GM19452 (cell line): ENCODE results near the gene FAM107B.
"Not testable (repeated sequence)": the region's sequence is repeated elsewhere in the genome, so short reads cannot be mapped to it uniquely, and the experiment has no call there.

Source experiments
- ATAC-seq: cut with Tn5 transposase; IDR thresholded peaks from one replicate; pipeline ENCODE4 v1.9.1; 2021; ENCODE audit not compliant: unreplicated experiment

FAM107B gene

DNA sequence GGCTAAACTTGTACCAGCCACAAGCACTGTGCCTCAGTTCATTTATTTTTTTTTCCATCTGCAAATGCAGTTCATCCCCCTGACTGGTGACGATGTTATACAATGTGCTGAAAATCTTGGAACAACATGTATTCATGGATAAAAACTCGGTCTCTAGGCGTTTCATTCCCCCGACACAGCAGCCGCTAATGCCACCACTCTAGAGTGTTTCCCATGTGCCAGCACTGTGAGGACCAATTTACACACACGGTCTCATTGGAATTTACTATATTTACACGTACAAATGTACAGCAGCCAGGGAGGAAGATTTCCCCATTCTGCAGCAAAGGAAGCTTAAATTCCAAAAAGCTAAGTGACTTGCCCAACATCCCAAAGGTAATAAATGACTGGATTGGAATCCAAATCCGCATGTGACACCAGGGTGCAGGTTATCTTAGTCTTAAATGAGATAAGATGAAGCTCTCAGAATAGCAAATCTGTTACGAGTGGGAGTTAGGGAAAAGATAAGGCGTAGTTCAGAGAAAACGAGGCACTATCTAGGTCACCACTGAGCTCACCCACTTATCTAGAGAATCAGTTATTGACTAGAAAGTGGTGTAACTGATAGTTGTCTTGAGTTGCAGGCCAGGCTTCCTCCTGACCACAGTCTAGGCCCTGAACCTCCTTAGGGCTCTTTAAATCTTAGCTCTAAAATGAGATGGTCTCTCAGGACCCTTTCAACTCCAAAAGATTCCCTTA, 36.7 kb downstream of the FAM107B start:
- ATAC-seq: no peak

DNA sequence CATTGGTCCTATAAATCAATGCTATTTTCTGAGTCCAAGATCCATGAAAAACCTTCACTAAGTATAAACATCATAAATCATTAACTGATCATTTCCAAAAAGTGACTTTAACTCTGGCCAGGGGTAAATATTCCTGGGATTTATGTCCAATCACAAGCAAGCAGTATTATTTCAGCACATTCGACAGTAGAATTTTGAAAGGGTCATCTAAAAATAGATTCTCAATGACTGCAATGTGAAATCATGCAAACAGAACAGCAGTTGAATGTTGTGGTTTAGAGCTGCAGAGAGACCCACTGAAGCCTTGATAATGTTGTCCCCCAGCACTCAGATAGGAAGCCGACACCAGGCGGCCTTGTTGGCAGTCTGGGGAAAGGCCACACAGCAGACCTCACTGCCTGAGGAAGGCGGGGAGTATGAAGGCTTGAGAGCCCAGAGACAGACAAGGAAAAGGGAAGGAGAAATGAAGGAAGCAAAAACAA, 38.1 kb downstream of the FAM107B start:
- no peak for ATAC-seq

DNA sequence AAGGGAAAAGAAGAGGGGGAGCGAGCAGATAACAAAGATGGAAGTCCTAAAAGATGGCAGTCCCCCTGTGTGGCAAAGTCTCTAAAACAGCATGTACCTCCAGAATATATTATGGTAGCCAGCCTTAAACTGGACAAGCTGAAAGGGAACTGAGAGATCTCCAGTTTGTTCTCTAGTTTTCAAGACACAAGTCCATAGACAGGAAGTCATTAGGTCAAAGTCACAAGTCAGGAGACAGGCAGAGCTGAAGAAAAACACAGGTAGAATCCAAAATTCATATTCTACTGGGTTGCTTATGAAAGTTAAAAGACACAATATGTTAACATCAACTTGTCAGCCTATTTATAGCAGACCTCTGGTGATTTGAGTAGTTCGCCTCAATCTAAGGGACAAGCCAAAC, 38.7 kb downstream of the FAM107B start:
- ATAC-seq: no peak

DNA sequence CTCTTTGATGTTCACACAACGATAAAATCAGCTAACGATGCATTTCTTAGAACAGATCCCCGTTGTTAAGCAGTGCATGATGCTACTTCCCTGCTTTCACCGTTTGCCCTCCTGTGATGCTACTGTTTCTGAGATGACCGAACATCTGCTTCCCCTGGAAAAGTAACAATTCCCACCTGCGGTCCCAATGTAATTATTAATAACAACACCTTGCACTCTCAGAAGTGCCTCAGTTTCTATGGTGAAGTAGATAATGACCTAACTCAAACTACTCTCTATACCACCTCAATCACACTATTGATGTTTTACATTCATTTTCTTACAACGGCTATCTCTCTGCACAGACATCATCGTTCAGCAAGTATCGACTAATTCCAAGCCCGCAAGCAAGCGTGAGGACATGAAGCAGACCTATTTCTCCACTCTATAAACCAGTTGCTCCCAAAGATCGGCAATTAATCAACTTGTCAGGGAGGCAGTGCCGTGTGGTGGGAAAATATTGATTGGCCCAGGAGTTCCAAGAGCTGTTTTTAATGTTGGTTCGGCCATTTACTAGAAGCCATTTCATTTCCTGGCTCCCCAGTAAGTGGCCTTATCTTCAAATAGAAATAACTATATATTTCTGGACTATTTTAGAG, 42.7 kb downstream of the FAM107B start:
- ATAC-seq: no peak

DNA sequence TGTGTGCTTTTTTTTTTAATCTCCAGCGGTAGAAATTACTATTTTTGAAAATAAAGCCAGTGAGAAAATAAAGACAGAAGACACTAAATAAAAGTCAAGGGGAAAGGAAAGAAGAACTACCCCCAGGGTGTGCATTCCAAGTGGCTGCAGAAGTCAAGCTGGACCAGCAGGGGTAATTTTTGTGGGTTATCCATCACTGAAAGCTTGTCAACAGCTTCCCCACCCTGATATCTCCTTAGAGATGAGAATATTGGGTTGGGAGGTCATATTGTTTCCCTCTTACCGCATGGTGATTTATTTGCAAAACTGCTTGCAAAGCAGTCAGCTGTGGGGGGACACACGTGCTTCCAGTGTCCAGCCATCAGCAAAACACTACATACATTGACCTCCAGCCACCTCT, 46.4 kb downstream of the FAM107B start:
- no peak for ATAC-seq

DNA sequence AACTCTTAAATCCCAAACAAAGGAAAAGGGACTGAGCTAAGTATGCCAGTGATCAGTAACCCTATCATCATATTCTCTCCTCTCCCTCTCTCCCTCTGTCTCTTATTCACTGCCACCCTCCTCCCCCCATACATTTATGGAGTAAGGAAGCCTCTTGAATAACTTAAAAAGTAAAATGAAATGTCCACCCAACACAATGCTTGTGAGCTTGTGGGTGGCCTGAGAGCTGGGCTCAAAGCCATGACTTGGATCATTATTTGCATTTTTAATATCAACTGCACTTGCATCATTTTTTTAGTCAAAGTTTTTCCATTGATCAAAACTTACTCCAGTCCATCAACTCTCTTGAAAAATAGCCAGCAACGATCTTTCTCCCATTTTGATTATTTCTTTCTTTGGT, 46.8 kb downstream of the FAM107B start:
- no peak for ATAC-seq

DNA sequence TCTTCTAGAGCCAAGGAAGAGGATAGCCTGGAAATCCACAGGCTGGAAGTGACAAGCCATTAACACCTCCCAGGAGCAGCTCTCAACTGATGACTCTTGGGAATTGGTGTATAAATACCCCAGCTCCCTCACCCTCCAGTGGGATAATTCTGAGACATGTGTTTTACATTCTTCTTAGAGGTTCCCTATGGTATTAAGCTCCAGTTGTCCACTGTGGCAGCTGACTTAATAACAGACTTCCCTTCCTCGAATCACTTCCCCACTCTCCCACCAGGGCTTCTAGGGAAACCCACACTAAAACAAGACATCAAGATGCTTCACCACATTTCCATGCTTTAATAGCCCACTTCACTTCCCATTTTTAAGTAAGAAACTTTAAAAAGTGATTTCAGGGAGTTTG, 47.2 kb downstream of the FAM107B start:
- ATAC-seq: no peak

DNA sequence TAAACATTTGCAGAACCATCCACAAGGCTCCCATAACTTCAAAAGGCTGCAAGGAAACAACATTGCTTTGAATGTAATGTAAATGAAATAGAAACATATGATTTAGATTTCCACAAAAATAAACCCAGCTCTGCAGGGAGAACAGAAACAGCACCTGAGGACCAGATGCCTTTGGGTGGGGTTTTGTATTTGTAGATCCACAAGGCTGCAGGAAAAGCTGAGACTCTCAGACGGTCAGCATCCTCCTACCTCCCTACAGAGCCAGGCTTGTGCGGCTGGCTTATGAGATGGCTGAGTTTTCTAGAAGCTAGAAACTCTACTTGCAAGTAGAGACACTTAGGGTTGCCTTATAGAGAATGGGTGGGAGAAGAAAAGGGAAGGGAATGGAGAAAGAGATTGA, 49.8 kb downstream of the FAM107B start:
- no peak for ATAC-seq

DNA sequence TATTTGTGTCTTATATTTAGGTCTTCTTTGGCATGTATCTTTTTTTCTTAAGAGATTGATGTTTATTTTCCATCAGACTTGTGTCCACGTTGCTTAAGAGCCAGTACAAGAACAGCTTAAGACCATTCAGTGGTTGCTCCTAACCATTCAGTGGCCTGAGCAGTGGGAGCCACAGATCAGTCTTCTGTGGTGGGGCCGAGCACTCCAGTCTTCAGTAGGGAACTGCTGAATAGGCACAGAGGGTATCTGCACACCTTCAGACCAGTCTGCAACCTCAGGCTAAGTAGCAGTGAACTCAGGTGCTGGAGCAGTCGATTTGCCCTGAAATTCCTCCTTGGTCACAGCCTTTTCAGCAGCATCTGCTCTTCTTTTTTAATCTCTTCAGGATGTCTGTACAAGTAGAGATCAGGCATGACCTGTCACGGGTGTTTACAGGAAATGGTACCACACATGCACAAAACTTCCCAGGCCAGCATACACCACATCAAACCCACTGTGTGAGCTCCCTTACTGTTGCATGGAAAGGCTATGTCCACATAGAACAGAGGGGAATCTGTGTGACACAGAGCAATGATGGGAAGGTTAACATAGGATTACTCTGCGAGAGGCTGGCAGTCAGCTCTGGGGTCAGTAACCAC, 51.5 kb downstream of the FAM107B start:
- ATAC-seq: no peak

DNA sequence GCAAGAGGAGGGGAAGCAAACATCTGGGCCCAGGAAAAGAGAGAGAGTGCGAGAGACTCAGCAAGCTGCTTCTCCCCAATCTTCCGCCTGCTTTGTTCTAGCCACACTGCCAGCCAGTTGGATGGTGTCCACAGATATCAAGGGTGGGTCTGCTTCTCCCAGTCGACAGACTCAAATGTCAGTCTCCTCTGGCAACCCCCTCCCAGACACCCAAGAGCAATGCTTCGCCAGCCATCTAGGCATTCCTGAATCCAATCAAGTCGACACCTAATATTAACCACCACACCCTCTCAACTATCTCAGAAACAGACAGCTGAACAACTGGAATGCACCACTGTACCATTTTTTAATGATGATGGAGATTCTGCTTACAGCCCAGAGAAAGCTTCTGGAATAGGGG, 57.1 kb downstream of the FAM107B start:
- ATAC-seq: no peak

DNA sequence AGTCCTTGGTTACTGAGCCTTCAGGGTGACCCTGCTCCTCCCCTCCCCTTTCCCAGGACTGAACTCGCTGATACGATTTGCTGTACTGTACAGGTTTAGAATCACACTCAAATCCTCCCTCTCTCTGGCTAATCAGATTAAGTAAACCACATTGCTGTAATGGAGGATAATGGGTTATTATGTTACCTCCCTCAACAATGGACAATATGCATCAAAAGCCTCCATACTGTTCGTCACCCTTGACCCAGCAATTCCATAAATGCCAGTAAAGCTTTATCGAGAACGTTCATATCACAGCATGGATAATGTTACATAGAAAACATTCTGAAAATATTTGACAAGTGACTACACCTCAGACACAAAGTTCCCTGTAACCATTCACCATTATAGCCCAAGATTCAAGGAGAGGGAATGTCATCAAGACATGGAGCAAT, 61.7 kb downstream of the FAM107B start:
- ATAC-seq: no peak

DNA sequence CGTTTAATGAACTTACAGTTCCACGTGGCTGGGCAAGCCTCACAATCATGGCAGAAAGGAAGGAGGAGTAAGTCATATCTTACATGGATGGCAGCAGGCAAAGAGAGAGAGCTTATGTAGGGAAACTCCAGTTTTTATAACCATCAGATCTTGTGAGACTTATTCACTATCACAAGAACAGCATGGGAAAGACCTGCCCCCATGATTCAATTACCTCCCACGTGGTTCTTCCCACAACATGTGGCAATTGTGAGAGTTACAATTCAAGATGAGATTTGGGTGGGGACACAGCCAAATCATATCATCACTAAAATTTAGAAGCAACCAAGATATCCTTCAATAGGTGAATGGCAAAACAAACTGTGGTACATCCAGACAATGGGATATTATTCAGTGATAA, 65.4 kb downstream of the FAM107B start:
- ATAC-seq: not testable (repeated sequence)

DNA sequence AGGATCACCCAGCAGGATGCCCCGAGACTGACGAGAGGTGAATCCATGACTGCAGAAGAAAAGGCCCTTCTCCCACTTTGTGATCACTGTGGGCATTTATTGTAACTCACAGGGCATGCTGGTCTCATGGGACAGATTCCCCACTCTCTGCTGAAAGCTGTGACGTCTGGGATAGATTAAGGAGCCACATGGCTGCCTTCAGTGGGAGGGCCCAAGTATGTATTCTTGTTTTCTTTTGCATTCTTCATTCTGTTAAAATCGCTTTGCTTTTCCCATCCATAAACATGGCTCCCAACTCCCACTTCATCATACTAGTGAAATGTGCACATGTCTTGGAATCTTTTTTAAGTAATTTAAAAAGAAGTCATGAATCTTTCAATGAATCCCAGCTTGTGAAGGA, 67.2 kb downstream of the FAM107B start:
- ATAC-seq: no peak

DNA sequence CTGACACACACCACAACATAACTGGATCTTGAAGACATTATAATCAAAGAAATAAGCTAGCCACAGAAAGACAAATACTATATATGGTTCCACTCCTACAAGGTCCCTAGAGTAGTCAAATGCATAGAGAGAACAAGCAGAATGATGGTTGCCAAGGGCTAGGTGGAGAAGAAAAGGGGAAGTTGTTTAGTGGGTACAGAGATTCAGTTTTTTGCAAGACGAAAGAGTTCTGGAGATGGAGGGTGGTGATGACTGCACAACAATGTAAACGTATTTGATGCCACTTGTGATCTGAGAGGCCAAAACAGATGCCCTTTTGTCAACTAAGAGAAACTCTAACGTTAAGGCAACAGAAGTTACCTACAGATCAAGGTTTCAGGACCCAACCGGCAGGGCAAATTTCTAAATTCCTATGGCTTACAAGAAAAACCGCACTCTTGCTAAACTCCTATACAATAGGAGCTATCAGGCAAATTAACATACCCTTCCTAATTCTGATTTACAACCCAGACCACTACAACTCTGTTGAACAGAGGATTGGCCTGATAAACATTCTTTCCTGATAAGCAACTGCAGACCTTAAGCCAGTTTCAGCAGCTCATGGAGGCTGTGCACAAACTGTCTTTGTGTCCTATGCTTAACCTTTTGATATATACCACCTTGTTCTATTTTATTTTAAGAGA, 69.0 kb downstream of the FAM107B start:
- no peak for ATAC-seq

DNA sequence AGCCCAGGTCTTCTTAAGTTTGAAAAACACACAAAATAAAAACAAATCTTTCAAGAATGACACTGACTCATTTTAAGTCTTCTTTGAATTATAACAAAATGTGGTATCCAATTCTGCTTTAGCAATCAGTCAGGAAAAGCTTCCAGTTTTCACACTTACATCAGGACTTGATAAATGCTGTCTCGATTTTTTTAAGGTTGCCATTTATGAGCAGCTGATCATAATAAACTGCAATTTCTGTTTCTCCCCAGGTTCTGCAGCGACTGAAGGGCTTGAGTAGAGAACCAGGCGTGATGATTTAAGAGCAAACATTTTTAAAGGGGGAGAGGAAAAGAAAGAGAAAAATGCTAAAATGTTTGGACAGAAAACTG, 71.1 kb downstream of the FAM107B start:
- ATAC-seq: no peak

DNA sequence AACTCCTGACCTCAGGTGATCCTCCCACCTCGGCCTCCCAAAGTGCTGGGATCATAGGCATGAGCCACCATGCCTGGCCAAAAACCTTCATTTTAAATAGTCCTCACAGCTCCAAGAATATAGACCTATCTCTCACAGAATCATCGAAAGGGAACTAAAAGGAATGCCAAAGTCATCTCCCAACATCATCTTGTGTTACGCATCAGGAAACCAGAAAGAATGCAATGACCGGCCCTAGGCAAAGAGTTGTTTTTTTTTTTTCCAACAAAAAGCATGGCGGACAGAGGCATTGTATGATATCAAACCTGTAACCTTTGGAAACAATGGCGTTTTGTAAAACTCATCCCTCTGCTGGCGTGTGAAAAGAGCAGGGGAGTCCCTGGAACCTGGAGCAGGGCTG, 73.2 kb downstream of the FAM107B start:
- no peak for ATAC-seq

DNA sequence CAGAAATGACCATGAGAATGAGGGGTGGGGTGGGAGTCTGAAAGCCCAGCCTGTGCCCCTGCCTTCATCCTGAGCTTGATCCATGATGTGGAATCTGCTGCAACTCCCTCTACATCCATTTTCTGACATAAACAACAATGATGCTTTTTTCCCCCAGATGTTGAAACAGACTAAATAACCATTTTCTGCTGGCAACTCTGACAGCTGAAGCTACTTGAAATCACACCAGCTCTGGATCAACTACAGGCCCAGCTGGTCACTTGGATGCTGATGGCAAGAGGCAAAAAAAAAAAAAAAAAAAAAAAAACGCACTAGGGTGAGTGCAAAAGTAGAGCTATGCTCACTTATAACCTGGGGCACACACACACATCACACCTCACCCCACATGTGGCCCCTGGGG, 74.2 kb downstream of the FAM107B start:
- ATAC-seq: no peak

DNA sequence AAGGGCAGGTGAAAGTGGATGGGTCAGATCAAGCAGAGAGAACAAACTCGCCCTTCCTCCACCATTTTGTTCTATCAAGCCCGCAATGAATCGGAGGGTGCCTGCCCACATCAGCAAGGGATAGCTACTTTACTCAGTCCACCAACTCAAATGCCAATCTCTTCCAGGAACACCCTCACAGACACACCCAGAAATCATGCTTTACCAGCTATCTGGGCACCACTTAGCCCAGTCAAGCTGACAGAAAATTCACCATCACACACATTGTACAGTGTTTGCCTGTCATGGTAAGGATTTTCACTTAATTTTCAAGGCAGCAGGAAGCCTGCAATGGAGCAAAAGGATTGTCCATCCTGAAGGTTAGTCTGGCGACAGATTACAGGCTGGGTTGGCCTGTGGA, 75.2 kb downstream of the FAM107B start:
- ATAC-seq: no peak

DNA sequence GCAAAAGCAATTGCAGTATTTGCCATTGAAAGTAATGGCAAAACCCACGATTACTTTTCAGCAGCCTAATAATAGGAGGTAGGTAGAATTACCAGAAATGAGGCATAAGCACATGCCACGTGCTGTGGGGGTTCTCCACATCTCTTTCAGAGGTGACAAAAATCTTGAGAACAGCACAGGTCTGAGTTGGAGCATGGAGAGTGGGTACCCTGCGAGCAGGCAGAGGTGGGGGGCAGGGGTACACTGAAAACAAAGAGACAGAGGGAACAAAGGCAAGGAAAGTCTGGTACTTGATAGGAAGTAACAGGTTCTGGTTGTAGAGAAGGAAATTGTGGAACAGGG, 75.9 kb downstream of the FAM107B start:
- no peak for ATAC-seq

DNA sequence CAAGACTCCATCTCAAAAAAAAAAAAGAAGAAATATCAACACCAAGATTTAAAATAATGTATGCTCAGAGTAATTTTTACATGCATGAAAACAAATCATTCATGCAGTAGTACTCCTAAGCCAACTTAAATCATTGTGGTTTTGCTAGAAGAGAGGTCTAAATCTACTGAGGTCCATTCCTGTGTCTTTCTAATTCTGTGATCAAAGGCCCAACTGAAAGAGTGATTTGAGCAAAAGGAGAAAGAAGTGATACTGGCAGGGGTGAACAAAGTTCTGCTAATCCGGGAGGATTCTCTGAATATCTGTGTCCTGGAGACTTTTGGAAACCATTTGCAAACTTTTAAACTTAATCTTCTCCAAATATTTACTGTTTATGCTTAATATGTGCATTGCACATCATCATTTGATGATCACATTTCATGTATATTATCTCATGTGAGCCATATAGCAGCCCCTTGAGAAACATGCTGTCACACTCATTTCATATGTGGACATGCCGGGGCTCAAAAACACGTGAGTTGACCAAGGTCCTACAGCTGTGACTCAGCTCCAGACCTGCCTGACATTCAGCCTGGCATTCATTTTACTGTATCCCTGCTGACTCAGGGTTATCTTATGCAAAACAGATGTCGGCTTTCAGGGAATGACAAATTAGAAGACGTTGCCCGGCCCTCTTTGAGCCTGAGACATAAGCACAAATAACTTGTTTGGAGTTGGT, 76.4 kb downstream of the FAM107B start:
- ATAC-seq: no peak

DNA sequence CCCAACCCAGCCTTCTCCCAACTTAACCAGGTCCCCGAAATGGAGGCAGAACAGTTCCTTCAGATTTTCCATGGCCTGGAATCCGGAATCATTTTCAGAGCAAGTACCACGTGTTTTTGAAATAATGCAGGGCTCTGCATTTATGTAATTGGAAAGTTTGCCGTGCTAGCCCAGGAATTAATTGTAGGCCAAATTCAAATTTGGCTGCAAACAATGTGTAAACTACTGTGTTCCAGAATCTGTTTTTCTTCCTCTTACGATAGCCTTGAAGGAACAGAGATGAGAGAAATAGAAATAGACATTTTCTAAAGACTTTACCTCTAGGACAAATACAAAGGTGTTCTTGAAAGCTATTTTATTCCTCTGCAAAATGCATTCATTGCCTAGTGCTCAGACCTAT, 77.4 kb downstream of the FAM107B start:
- ATAC-seq: no peak
